GM19239 (cell line): ENCODE data around the gene PHACTR3.

Experiments used
- DNase-seq: peaks from one replicate; pipeline ENCODE4 v3.0.0; 2011; ENCODE audit warnings: low spot score; ENCODE audit not compliant: insufficient read length
- FAIRE-seq: peaks from 2 replicates; lab custom pipeline; 2011; peaks lifted over from hg19 to GRCh38; lab: Jason Lieb, UNC

Gene PHACTR3

GRCh38 chr20:59683181-59683580, 78.8 kb downstream of the PHACTR3 start:
- DNase-seq (no peak), FAIRE-seq (no peak)

GRCh38 chr20:59684685-59685242, 80.4 kb downstream of the PHACTR3 start:
- no peak for FAIRE-seq

GRCh38 chr20:59686404-59687346, 82.3 kb downstream of the PHACTR3 start:
- FAIRE-seq (no peak), DNase-seq (no peak)

More at GRCh38 chr20:59684685-59685242, 80.4 kb downstream of the PHACTR3 start:
- DNase-seq, result no peak

GRCh38 chr20:59688356-59688755, 84.0 kb downstream of the PHACTR3 start:
- FAIRE-seq (no peak), DNase-seq (no peak)

- FAIRE-seq, result no peak
These were observed 84.7 kb downstream of the PHACTR3 start for GRCh38 chr20:59688999-59689398.

DNA sequence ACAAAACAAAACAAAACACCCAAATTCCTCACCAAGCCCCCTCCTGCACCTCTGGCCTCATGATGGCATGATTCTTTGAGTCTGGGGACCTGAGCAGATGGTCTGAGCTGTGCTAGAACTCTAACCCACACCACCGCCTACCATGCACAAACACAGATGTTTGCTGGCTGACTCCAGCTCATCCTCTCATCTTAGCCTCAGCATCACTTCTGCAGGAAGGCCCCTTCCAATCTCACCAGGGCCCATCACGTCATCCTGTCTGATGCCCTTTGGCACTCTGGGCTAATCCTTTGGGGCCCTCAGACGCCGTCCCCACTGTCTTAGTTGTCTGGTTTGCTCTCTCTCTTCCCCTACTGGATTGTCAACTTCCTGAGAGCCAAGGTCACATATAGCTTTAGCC, 85.8 kb downstream of the PHACTR3 start:
- DNase-seq, result no peak
- no peak for FAIRE-seq

More at GRCh38 chr20:59688999-59689398, 84.7 kb downstream of the PHACTR3 start:
- no peak for DNase-seq

DNA sequence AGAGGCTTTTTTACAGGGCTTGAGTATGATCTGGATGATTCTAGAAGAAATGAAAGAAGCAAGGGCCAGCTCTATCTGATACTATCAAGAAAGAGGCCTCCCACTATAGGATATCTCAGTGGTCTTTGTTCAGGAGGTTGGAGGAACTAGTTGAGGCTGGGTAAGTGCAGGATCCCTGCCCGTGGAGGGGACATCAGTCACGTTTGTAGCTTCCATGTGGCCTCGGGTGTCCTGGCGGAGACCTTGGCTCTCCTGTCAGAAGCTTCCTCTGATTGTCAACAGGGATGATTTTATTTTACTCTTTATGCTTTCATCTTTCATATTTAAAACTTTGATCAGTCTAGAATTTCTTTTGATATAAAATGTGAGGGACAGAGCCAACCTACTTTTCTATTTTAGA, 86.6 kb downstream of the PHACTR3 start:
- DNase-seq, result no peak
- FAIRE-seq, result no peak

DNA sequence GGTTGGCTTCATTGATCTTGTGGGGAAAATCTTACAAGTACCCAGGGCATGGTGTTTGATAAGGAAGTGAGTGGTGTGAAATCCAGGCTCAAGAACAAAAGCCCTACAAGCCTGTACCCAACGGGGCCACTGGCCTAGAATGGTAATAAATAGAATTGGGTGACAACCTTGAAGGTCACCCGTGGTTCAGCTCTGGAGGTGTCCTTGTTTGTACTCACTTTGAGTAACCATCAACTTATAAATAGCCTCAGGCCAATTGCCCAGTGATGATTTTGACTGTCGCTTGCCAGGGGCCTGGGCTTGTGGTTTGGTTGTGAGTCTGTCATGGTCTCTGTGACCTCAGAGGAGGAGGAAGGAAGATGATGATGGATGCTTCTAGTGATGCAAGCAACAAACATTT, 87.8 kb downstream of the PHACTR3 start:
- FAIRE-seq, result no peak
- no peak for DNase-seq

- DNase-seq (no peak), FAIRE-seq (no peak)
These were observed 89.2 kb downstream of the PHACTR3 start for GRCh38 chr20:59693587-59693986.

DNA sequence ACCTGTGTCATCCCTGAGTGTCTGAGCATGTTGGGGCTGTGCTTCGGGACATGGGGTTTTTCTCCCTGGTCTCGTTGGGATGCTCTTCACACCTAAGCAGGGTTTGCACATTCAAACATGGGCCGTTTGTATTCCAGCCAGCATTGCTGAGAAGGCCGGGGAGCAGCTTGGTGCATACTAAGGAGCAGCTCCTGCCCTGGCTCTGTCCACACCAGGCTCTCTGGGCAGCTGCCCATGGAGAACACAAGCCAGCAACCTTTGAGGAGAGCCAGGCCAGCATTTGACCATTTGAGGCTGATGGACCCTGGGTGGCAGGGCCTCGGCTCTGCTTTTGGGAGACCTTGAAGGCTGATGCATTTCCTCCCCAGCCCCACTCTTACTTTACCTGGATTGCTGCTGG, 92.1 kb downstream of the PHACTR3 start:
- no peak for DNase-seq
- FAIRE-seq, result no peak

DNA sequence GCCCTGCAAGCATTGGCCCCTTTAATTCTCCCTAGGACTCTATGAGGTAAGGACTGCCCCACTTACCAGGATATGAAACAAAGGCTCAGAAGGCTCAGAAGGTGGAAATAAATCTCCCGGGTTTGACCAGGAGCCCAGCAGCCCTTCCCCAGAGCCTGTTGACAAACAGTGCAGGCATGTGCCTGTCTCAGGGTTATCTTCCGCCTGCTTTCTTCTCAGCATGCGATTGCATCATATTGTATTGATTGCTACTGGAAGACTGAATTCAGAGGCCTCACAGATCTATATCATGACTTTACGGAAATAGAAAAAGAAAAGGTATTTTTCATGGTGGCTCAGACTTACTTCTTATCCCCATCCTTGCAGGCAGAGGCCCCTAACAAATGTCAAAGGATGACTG, 92.7 kb downstream of the PHACTR3 start:
- FAIRE-seq (no peak), DNase-seq (no peak)

DNA sequence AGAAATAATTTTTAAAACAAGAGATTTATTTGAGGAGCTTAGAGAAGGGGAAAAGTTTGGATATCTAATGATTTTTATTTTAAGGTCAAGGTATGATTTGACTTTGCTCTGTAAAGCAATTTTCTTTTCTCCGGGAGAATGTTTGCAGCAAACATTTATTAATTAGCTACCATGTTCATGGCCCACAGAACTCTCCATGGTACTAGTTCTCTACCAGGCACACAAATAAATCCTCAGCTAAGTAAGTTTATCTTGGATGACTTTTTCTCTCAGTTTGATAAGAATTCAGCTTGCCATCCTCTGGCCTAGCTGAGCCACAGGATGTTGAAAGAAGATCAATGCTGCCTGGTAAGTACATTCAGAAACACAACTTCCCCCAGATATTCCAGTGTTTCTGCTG, 94.3 kb downstream of the PHACTR3 start:
- FAIRE-seq (no peak), DNase-seq (no peak)

DNA sequence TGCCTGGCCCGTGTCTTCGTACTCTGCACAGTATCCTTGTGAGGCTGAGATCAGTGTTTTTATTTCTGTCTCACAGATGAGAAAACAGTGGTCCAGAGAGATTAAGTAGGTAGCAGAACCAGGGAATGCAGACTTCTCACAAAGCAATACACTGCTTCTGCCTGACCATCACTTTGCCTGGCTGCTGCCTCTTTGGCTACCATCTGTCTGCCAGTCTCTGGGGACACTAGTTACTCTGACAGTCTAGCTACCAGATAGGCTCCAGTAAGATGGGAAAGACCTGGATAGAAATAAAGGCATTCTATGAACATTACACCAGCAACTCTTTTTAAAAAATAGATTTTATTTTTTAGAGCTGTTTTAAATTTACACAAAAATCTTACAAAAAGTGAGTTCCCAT, 96.9 kb downstream of the PHACTR3 start:
- DNase-seq (no peak), FAIRE-seq (no peak)

DNA sequence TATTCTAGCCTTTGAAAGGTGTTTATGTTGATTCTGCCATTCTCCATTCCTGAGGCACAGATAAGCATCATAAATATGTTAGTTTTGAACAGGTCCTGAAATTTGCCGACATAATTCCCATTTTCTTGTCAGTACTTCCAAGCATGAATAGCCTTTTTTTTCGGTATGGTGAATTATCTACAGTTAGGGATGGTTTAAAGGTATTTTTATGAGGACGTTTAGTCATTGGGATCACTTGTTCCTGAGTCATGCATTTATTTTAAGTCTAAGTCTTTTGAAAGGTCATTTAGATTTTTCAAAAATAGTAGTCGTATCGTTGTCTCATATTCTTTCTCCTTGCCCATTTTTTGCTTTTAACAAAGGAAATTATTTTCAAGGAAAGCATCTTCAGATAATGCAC, 98.7 kb downstream of the PHACTR3 start:
- FAIRE-seq (no peak), DNase-seq (no peak)

GRCh38 chr20:59705651-59706399, 101.5 kb downstream of the PHACTR3 start:
- FAIRE-seq (no peak), DNase-seq (no peak)

- FAIRE-seq (no peak), DNase-seq (no peak)
These were observed 102.0 kb downstream of the PHACTR3 start for GRCh38 chr20:59706400-59706693.

DNA sequence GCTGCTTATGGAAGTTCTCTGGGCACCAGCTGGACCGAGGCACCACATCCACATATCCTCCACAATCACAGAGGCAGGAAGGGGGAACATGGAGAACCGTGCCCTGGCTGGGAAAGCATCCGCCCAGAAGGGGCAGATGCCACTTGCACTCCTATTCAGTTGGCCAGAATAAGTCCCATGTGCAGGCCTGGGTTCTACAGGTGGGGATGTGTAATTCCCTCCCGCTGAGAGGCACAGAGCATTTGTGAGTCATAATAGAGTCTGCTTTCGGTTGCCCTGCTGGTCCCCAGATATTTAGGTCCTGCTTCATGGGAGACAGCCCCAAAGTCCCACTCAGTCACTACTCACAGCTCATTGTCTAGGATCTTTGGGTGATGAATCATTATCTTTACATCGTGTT, 104.0 kb downstream of the PHACTR3 start:
- DNase-seq (no peak), FAIRE-seq (no peak)

DNA sequence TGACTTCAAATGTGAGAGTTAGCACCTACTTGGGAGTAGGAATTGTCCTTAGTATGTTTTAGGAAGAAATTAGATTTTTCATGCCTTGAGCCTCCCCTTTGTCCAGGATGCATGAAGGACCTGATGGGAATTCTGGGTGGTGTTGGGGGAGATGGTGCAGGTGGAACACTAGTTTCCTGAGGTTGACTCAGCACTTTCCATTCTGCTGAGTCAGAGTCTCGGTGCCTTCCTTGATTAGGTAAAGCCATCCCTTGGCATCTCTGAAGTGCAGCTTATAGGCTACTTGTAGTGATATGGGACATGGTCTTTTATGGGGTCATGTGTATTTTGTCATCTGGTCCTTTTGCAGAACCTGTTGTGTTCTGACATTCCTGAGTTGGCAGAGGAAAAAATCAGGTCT, 105.3 kb downstream of the PHACTR3 start:
- FAIRE-seq, result no peak

DNA sequence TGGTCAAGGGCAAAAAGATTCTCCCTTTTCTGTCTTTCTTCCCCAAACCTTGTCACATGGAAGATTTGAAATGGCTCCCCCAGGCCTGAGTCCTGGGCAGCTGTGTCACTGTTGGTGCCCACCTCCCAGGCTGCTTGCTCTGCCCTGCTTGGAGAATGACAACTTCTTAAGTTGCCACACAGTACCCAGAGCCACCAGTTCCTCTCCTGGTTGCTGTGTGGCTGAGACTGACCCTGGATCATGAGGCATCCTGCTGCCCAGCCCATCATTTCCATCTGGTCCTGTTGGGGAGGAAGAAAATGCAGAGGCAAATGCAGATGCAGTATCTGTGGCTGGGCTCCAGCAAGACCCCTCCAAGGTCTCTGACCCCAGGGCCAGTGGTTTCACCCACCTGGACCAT, 113.7 kb downstream of the PHACTR3 start:
- FAIRE-seq (no peak), DNase-seq (no peak)

More for the DNA sequence above, 105.3 kb downstream of the PHACTR3 start:
- DNase-seq, result no peak

DNA sequence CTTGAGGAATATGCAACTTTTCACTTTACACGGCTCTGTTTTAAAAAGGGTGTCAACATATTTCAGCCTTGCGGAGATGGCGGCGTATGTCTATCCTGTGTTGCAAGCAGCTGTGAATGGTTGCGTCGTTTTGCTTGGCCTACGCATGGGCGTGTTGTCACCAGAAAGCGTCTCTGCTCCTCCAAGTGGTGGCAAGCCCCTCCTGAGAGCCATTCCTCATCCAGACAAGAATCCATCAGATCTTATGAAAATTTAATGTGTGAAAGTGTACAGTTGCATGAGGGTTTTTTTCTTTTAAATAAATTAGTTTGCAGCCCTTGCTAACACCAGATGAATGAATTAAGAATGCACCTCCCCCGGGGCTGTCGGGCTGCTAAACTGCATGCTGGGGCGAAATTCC, 114.4 kb downstream of the PHACTR3 start:
- FAIRE-seq (no peak), DNase-seq (no peak)

GRCh38 chr20:59720013-59720412, 115.7 kb downstream of the PHACTR3 start:
- DNase-seq (no peak), FAIRE-seq (no peak)
